HG02798 (cell line): ENCODE measurements around the gene GNA14.
"Not testable (repeated sequence)": the region's sequence is repeated elsewhere in the genome, so short reads cannot be mapped to it uniquely, and the experiment has no call there.

Experiments used
- ATAC-seq: cut with Tn5 transposase; IDR thresholded peaks from one replicate; pipeline ENCODE4 v1.9.1; 2021; ENCODE audit warnings: mild to moderate bottlenecking; ENCODE audit not compliant: unreplicated experiment, poor library complexity

The GNA14 gene

DNA sequence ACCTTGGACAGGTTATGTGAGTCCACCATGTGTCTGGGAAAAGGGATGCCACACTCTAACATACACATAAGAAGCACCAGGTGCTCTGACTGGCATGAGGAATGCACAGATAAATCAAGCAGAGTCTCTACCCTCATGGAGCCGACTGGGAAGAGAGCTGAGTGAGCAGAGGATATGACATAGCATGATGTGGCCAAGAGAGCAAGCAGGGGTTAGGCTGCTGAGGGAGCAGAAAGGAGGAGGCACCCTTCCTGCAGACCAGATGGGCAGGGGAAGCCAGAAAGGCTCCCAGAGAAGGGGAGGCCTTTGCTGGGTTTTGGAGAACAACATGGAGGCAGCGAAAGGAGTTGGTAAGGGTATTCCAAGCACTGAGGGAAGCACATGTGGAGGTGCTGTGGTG lies 223.1 kb downstream of the GNA14 start:
- no peak for ATAC-seq

DNA sequence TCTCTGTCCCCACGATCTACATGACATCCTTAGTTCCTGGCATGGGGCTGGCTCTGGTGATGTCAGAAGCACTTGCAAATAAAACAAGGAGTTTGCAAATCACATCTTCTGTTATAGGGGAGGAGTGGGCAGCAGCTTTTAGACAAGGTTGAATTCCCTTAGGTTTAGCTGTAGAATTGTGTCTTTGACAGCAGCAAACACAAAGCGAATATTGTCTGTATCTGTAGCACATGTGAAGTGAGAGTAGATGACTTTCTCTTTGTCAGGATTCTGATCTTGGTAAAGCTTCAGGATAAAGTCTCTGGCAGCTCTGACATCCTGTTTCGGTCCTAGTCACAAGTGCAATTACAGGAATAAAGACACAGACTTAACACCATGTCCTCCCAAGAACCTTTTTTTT lies 224.3 kb downstream of the GNA14 start:
- ATAC-seq: no peak

DNA sequence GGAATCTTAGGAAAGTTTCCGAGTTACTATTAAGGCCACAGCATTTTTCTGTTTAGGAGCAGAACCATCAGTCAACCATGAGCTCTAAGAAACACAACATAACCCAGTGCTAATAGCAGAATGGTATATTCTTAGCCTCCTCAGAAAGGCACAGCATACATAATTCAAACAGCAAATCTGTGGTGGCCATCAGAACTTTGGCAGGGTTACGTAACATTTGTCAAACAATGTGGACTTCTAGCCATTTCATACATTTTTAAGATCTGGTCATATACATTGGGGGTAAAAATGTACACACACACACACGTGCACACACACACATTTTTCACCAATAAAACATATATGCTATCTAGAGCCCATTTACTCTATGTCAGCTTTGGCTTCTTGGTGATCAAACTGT lies 225.2 kb downstream of the GNA14 start:
- no peak for ATAC-seq

DNA sequence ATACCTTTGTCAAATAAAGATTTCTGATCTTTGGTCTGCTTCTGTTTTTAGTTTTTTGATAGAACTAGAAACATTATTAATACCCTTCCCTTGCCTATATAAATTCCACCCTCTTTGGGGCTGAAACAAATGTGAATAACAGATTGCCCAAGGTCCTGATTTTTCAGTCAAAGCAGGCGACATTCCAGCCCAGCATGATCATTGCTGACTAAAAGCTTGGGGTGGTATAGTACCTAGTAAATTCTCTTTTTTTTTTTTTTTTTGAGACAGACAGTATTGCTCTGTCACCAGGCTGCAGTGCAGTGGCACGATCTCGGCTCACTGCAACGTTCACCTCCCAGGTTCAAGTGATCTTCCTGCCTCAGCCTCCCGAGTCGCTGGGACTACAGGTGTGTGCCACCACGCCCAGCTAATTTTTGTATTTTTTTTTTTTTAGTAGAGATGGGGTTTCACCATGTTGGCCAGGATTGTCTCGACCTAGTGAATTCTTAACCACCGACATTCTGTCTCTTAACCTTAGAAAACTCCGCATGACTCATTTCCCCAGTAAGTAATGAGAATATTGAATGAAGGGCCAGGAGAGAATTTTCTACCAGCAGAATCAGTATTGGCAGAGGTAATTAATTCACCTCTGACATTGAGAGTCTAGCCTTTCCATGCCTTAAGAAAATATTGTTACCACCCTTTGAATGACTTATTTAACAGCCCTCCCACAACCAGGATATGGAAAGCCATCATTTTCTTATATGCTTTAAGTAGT lies 226.4 kb downstream of the GNA14 start:
- ATAC-seq: no peak

DNA sequence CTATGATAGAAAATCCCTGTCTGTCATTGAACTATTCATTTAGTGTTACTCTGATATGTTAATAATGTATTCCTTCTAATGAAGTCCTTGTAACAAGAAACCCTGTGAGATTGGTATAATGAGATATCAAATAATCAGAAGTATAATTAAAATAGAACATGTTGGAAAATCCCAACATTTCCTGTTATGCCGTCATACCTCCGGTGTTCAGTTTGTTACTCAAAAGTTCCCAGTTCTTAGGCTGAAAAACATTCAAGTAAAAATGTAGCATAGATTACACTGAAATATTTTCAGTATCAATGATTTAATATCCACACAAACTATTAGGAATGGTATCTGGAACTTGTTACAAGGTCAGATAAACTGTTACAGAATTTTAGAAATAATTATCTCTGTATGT lies 227.5 kb downstream of the GNA14 start:
- no peak for ATAC-seq

DNA sequence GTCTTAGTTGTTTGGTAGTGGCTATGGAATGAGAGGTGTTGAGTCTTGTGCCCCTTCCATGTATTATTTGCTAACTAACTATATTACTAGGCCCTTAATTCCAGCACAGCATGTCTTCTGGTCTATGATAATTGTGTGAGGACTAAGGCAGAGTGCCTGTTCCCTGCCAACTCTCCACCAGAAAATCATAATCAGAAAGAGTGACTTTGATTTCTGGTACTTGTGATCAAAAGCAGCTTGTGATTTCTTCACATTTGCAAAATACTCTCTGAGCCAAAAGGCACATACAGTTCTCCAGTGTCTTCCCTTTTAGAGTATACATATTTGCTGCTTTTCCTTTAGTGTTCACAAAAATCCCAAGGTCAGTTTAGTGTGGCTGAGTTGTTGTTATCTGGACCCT lies 229.9 kb downstream of the GNA14 start:
- ATAC-seq: no peak

DNA sequence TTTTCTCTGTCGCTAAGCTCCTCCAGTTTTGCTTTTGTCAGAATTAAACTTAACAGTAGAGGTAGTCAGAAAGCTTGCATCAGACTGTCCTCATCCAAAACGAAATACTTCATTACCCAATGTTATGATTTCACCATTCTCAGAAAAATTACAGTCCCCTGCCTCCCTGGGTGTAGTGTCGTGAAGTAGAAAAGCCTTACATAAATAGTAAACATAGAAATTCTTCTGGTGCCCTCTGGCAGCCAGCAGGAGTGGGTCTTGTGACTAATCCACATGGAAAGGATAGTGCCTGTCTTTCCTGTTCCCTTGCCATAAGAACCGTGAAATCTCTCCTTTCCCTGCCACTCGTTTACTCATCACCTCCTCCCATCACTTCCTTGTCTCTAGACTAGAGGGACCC lies 230.6 kb downstream of the GNA14 start:
- no peak for ATAC-seq

DNA sequence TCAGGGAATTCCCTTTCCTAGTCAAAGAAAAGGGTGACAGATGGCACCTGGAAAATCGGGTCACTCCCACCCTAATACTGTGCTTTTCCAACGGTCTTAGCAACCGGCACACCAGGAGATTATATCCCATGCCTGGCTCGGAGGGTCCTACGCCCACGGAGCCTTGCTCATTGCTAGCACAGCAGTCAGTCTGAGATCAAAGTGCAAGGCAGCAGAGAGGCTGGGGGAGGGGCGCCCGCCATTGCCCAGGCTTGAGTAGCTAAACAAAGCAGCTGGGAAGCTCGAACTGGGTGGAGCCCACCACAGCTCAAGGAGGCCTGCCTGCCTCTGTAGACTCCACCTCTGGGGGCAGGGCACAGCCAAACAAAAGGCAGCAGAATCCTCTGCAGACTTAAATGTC lies 239.6 kb downstream of the GNA14 start:
- ATAC-seq: not testable (repeated sequence)

DNA sequence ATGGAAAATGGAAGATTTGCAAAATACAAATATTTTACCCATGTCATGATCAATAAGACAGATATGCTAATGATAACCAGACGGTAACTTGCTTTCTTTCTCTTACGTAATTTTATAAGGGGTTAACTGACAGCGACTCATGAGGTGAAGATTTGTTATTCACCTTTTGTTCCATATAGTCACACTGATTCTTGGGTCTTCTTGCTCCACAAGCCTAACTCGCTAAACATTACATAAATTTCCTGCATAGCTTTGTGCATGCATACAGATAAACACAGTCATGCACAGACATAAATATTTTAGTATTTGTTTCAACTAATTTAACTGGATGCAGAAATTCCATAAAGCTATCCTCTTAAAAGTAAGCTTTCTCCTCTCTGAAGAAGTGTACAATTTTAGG lies 244.9 kb downstream of the GNA14 start:
- no peak for ATAC-seq

DNA sequence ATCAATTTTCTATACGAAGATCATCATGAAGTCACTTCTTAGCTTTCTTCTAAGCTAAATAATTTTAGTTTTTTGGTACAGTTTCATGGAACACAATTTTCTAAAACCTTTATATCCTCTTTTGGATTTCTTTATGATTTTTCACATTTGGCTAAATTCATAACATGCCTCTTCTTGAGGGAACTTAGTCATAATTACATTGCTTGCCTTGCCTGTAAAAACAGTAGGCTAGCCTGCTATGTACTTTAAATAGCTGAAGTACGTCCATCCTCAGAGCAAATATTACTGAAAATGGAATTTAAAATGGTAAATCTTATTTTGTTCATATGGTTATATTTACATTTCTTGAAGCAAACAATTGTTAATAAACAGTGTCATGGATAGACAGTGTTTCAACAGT lies 245.8 kb downstream of the GNA14 start:
- no peak for ATAC-seq

DNA sequence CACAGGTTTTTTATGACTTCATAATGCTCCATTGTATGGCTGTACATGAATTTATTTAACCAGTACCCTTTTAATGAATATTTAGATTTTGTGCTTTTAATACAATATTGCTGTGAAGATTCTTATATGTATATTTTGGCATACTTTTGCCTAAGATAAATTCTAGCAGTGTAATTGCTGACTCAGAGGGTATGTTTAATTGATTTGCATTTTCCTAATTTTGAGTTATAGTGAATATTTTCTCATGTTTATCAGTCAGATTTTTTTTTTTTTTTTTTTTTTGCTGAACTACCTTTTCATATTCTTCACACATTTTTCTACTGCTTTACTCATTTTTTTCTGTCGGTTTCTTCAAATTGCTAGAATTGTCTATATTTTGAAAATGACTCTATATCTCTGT lies 248.2 kb downstream of the GNA14 start:
- no peak for ATAC-seq

DNA sequence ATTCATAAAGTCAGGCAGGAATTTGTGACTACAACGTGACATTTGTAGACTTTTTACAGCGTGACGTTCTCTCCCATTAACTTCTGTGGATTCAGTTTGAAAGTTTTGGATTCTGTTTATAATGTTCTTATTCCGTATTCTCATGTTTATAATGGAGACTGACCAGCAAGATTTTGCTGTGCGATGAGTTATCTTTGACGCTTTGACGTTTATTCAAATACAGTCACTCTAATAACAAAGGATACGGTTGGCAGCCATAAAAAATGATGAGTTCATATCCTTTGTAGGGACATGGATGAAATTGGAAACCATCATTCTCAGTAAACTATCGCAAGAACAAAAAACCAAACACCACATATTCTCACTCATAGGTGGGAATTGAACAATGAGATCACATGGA lies 249.5 kb downstream of the GNA14 start:
- ATAC-seq: not testable (repeated sequence)

DNA sequence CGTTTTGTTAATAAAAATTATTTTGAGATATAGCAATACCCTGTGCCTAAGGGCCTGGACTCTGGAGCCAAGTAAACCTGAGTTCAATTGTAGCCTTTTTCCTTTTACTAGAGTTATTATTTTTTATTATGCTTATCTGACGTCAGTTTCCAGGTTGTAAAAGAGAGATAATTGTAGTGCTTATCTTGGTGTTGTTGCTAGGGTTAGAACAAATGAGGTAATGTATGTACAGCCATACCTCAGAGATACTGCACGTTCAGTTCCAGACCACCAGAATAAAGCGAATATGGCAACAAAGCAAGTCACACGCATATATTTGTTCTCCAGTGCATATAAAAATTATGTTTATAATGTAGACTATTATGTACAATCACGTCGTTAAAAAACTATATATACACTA lies 255.8 kb downstream of the GNA14 start:
- ATAC-seq: no peak

DNA sequence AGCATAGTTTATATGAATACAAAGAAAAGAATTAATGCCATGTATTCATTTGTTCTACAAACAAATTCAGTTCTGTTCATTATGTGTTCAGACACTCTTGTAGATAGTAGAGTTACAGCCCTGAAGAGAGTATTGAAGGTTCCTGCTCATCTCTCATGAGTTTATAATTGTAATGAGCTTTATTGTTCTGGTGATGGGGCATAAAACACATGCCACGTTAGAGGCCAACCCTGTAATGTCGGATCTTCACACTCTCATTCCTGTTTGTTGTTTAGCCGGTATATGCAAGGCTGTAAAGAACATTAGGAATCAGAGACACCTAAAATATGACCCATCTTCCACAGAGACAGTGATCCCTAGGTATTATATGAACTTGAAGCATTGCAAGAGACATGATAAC lies 256.3 kb downstream of the GNA14 start:
- ATAC-seq: no peak

DNA sequence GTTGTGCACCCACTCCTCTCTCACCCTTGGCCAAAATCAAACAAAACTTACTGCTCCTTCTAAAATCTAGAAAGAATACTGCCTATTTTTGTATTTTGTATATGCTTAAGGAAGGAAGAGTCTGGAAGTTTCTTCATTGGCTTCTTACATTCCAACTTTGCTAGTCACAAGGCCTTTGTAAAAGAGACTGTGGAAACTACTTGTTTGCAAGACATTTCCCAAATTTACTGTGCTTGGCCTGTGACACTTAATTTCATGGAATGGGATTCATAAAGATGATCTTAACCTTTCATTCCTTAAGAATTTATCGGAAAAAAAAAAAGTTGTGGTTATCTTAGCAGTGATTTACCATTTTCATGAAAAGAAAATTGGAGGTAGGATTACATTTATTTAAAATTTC lies 261.9 kb downstream of the GNA14 start:
- no peak for ATAC-seq

DNA sequence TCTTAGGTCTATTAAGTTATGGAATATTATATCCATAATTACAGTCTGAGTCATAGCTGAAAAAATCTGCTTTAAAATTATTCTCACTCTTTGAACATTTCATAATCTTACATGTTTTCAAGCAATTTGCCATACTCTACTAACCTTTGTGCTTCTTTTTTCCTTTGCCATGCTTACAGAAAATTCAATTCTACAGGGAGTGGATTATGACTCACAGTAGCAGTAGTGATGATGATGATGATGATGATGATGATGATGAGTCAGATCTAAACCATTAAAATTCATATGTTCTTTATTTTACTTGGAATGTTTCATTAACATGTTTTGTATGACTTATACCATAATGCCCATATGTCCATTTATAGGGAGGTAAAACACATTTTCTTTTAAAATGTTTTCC lies 263.7 kb downstream of the GNA14 start:
- ATAC-seq: no peak

DNA sequence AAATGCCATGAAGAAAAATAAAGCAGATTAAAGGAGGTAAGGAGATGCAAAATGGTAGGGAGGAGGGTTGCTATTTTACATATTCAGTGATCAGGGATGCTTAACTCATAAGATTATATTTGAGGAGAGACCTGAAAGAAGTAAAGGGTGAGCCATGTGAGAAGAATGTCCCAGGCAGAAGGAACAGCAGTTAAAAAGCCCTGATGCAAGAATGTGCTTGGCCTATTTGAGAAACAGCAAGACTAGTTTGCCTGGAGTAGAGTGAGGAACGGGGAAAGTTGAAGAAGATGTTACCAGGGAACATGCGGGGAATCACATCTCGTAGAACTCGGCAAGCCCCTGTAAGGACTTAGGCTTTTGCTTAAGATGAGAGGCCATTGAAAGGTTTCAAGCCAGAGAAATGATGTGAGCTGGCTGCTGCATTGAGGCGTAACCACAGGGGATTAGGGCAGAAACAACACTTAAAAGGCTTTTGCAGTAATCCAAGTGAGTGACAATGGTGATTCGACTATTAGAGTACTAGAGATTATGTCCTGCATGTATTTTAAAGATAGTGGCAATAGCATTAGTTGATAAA lies 272.1 kb downstream of the GNA14 start:
- no peak for ATAC-seq

DNA sequence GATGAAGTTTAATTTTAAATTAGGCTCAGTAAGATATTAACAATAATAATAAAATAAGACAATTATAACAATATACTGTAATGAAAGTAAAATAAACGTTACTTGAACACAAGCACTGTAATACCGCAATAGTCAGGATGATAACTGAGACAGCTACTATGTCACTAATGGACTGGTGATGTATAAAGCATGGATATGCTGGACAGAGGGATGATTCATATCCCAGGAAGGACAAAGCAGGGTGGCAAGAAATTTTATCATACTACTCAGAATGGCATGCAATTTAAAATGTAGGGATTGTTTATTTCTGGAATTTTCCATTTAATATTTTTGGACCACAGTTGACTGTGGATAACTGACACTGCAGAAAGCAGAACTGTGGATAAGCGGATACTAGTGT lies 273.9 kb downstream of the GNA14 start:
- no peak for ATAC-seq
